Epithelial cell of esophagus (primary cell): Measurements from ENCODE around the gene EDC3.

Experiments
- DNase-seq: peaks from one replicate; pipeline ENCODE4 v3.0.0; 2010; ENCODE audit warnings: low read depth
- H3K4me3 ChIP-seq: 2 replicates; pipeline ENCODE4 v1.5.1; 2011; ENCODE audit warnings: mild to moderate bottlenecking, low read length, control low read depth
- CTCF ChIP-seq: IDR thresholded peaks from 2 replicates; pipeline ENCODE4 v1.5.1; 2011; ENCODE audit warnings: low read depth, mild to moderate bottlenecking, low read length, control low read depth, inconsistent platforms; ENCODE audit not compliant: insufficient read depth; ENCODE audit errors: missing control alignments

EDC3 gene

DNA sequence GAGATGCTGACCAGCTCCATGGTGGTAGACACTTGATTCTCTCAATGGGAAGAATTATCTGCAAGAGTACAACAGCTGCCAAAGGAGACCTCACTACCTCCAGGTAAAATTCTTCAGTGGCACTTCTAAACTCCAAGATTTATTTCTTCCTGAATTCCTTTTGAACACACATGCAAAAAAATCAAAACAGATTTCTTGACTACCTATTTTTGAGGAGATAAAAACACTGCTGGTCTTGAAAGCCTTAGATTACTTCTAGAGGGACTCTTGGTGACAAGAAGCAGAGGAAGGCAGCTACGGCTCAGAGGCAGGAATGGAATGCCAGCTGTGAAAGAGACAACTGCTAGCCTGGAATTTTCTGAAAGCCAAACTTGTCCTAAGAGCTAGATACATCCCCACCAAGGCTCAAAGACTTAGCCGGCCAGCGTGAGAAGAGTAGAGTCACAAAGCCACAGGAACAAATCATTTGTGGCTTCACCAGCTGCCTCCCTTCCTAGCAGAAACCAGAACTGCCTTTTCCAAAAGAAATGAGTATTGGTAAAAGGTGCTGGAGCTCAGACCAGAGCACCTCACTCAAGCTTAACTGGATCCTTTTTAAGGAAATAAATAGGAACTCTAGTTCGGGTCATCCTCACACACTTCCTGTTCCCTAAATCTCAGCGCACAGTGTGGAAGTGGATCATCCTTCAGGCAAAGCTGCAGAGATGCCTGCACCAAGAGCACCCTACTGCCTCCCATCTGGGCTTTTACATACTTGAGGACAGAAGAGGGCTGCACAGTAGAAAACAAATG, 47.6 kb downstream of the EDC3 start:
- H3K4me3 ChIP-seq = no peak overlapping the region
- no peak for DNase-seq
- TF ChIP-seq CTCF = no peak

GRCh38 chr15:74646480-74646879, 49.3 kb downstream of the EDC3 start:
- DNase-seq = no peak
- TF ChIP-seq CTCF = no peak
- H3K4me3 ChIP-seq = no peak overlapping the region

DNA sequence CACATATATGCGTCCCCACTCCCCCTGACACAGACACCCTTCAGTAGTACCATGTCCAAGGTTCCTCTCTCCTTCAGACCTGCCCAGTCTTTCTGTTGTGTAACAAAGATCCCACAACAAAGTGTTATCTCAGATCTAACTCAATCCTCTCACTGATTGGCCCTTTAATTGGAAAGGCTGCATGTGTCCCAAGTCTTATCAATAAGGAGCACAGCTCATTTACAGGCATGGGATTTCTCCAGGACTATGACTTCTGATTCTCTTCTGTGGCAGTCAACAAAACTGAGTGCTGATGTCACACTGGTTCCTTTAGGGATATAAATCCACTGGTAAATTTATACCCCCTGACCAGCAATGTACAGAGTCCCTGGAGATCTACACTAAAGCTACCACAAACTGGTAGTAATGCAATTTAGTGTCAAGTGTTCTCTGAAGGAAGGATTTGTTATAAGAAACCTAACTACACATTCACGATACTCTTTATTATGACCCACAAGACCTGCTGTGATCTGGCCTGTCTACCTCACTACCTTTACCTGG, 52.1 kb downstream of the EDC3 start:
- TF ChIP-seq CTCF = no peak
- no peak overlapping the region for H3K4me3 ChIP-seq
- DNase-seq = no peak

DNA sequence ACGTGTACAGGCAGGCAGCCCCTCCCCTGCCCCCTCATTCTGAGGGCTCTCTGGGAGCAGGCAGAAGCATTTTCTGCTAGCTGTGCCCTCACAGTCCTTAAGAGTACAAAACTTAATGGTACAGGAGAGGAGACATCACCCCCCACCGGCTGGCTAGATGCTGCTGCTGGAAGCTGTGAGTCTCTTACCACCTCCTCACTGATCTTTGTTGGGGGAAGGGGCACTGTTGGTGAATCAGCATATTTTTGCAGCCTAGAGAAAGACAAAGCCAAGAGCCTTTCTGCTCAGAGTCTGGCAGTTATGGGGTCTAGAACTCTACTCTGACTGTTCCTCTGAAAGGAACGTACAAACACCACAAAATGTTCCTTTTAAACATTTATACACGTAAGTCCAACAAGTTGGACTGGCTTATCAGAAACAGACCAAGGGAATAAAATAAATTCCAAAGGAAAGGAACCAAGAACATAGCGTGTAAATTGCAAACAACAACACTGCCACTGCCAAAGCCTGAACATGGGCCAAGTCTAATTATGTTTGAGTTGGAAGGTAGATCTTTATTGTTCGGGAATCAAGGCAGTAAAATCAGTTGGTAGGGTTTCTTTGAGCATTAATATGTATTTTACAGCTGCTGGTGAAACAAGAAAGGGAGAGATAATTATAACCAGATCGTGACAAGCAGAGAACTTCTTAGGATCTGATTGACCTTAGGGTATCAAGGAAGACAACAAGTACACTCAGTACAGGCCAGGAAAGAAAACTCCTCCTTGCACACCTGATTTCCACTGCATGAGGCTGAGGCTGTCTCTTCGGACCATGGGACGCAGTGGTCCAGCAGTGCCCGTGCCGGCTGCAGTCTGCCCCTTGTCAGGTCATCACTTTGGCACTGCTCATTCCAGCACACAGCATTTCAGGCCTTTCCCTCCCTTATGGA, 52.8 kb downstream of the EDC3 start:
- H3K4me3 ChIP-seq = no peak overlapping the region
- peak; percentile 12 for DNase-seq
- no peak for TF ChIP-seq CTCF

GRCh38 chr15:74642348-74642733, 53.5 kb downstream of the EDC3 start:
- no peak for TF ChIP-seq CTCF
- H3K4me3 ChIP-seq = no peak overlapping the region
- DNase-seq = peak; percentile 73

DNA sequence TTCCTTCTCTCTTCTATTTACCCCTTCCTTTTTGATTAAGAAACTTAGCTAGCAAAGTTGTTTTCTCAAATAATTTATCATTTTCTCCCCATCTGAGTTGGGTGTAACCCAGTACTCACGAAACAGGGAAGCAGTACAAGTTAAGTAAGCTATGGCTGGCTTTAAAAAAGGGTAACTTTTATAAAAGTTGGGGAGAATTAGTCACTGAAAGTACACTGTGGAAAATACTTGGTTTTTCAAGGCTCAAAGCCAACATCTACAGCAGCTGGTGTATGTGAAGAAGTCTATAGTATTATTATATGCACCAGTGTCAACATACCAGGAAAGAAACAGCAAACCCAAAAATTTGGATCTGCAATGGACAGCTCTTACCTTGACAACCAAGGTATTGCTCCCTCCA, 54.7 kb downstream of the EDC3 start:
- no peak for TF ChIP-seq CTCF
- DNase-seq = no peak
- no peak overlapping the region for H3K4me3 ChIP-seq
